ENCODE measurements around the gene NCAPG. TPM values are rescaled to one million over a fixed set of nuclear protein-coding genes. Genes with fewer than 3 reads are reported as not detected.

The NCAPG gene
- total and polyA plus RNA-seq, 7 donors, result 0.13 to 0.44 (median 0.30) TPM

- Histone ChIP-seq H3K4me3 (no peak overlapping the region), H3K4me1 (peaks cover 15% of the 10 kb centered on the region), H3K9me3 (no peaks in the 10 kb centered on the region), H3K36me3 (ENCODE audit: insufficient read depth in 1 of 2, low read depth in 1 of 2) (no peaks in the 10 kb centered on the region), H3K27me3 (ENCODE audit: insufficient read depth in 3 of 3, low read length in 2 of 3) (no peaks in the 10 kb centered on the region), H3K27ac (no peak overlapping the region)
- TF ChIP-seq CTCF (IDR thresholded peaks at IDR 0.05), result no peak
- WGBS, 3 donors, result 63 to 70% (median 67%) methylated on average over 3 of the region's 3 CpGs
- DNase-seq (no peak), ATAC-seq (no peak)
- intact Hi-C loops (cut with DNase I), result loop anchor here (5.0 to 10.0 kb wide), 3 partner anchors 200 to 552 kb away; partner anchors contain the start of genes LCORL (in 2 of the 2) and MED28 (in 1 of the 2)
These were observed 2.0 kb downstream of the NCAPG start for GRCh38 chr4:17812801-17813200.

GRCh38 chr4:17814140-17814539 is 3.4 kb downstream of the NCAPG start:
- H3K9me3 ChIP-seq, result no peaks in the 10 kb centered on the region
- DNase-seq, result no peak
- no peaks in the 10 kb centered on the region for H3K27me3 ChIP-seq (ENCODE audit: insufficient read depth in 3 of 3, low read length in 2 of 3)
- no peak for ATAC-seq
- no peak overlapping the region for H3K4me3 ChIP-seq
- no peak for TF ChIP-seq CTCF (IDR thresholded peaks at IDR 0.05)
- intact Hi-C loops (cut with DNase I), result loop anchor here (5.0 to 10.0 kb wide), 3 partner anchors 202 to 551 kb away; partner anchors contain the start of genes LCORL (in 2 of the 2) and MED28 (in 1 of the 2)
- H3K27ac ChIP-seq, result no peak overlapping the region
- WGBS, 3 donors, result 78 to 89% (median 86%) methylated on average over 3 of the region's 3 CpGs
- H3K4me1 ChIP-seq, result peaks cover 4% of the 10 kb centered on the region
- no peaks in the 10 kb centered on the region for H3K36me3 ChIP-seq (ENCODE audit: insufficient read depth in 1 of 2, low read depth in 1 of 2)

- TF ChIP-seq CTCF (IDR thresholded peaks at IDR 0.05), result no peak
- ATAC-seq, result no peak
These were observed 5.4 kb downstream of the NCAPG start for GRCh38 chr4:17816142-17816541.

GRCh38 chr4:17817027-17817426 is 6.2 kb downstream of the NCAPG start:
- Histone ChIP-seq H3K9me3 (no peaks in the 10 kb centered on the region), H3K27me3 (ENCODE audit: insufficient read depth in 3 of 3, low read length in 2 of 3) (no peaks in the 10 kb centered on the region), H3K36me3 (ENCODE audit: insufficient read depth in 1 of 2, low read depth in 1 of 2) (no peaks in the 10 kb centered on the region), H3K4me3 (no peak overlapping the region), H3K27ac (no peak overlapping the region), H3K4me1 (no peaks in the 10 kb centered on the region)
- ATAC-seq (peak in 1 of 4 donors; percentile 69), DNase-seq (no peak)
- peak; percentile 64 for TF ChIP-seq CTCF (IDR thresholded peaks at IDR 0.05)
- intact Hi-C loops (cut with DNase I), result loop anchor here (5.0 to 10.0 kb wide), 2 partner anchors 548 to 770 kb away; no protein-coding TSS in a partner anchor
- 61 to 65% (median 64%) methylated on average over 5 of the region's 5 CpGs for WGBS, 3 donors

More at GRCh38 chr4:17816142-17816541, 5.4 kb downstream of the NCAPG start:
- 96 to 97% (median 96%) methylated on average over 12 of the region's 12 CpGs for WGBS, 3 donors
- no peaks in the 10 kb centered on the region for H3K4me1 ChIP-seq
- H3K36me3 ChIP-seq (ENCODE audit: insufficient read depth in 1 of 2, low read depth in 1 of 2), result no peaks in the 10 kb centered on the region
- no peaks in the 10 kb centered on the region for H3K27me3 ChIP-seq (ENCODE audit: insufficient read depth in 3 of 3, low read length in 2 of 3)
- no peak overlapping the region for H3K27ac ChIP-seq
- no peak for DNase-seq
- no peaks in the 10 kb centered on the region for H3K9me3 ChIP-seq
- no peak overlapping the region for H3K4me3 ChIP-seq
- intact Hi-C loops (cut with DNase I), result loop anchor here (5.0 to 10.0 kb wide), 2 partner anchors 549 to 771 kb away; no protein-coding TSS in a partner anchor
